ENCODE measurements around the gene RPS21. TPM values are rescaled to one million over a fixed set of nuclear protein-coding genes. Genes with fewer than 3 reads are reported as not detected.

Gene RPS21
- total RNA-seq, 1 donor from 2014 or later: 661 TPM

GRCh38 chr20:62412194-62413024 lies 25.5 kb downstream of the RPS21 start:
- Histone ChIP-seq H3K36me3 (no peaks in the 10 kb centered on the region), H3K9me3 (replicated peaks) (no peaks in the 10 kb centered on the region), H3K27me3 (ENCODE audit: low read depth) (peaks cover 27% of the 10 kb centered on the region), H3K27ac (replicated peaks) (no peak overlapping the region), H3K4me3 (no peak overlapping the region), H3K4me1 (peaks cover 16% of the 10 kb centered on the region)
- TF ChIP-seq CTCF (IDR thresholded peaks at IDR 0.05; ENCODE audit: borderline replicate concordance): no peak
- no peak for DNase-seq
- intact Hi-C loops (cut with micrococcal nuclease): no loop called here

- intact Hi-C loops (cut with micrococcal nuclease): no loop called here
- TF ChIP-seq CTCF (IDR thresholded peaks at IDR 0.05; ENCODE audit: borderline replicate concordance): no peak
These were observed 26.2 kb downstream of the RPS21 start for GRCh38 chr20:62413025-62413570.

GRCh38 chr20:62413896-62414481 lies 27.1 kb downstream of the RPS21 start:
- no peak for DNase-seq

More at GRCh38 chr20:62413025-62413570, 26.2 kb downstream of the RPS21 start:
- no peaks in the 10 kb centered on the region for H3K36me3 ChIP-seq
- no peak for DNase-seq
- H3K9me3 ChIP-seq (replicated peaks): no peaks in the 10 kb centered on the region
- H3K4me3 ChIP-seq: no peak overlapping the region
- no peak overlapping the region for H3K27ac ChIP-seq (replicated peaks)
- peaks cover 28% of the 10 kb centered on the region for H3K27me3 ChIP-seq (ENCODE audit: low read depth)
- H3K4me1 ChIP-seq: peaks cover 12% of the 10 kb centered on the region

GRCh38 chr20:62415354-62416111 lies 28.6 kb downstream of the RPS21 start:
- no peaks in the 10 kb centered on the region for H3K9me3 ChIP-seq (replicated peaks)
- DNase-seq: no peak
- peaks cover 2% of the 10 kb centered on the region for H3K4me1 ChIP-seq
- intact Hi-C loops (cut with micrococcal nuclease): no loop called here
- no peak overlapping the region for H3K27ac ChIP-seq (replicated peaks)
- no peaks in the 10 kb centered on the region for H3K36me3 ChIP-seq
- peaks cover 44% of the 10 kb centered on the region for H3K27me3 ChIP-seq (ENCODE audit: low read depth)
- no peak overlapping the region for H3K4me3 ChIP-seq
- no peak for TF ChIP-seq CTCF (IDR thresholded peaks at IDR 0.05; ENCODE audit: borderline replicate concordance)

More at GRCh38 chr20:62413896-62414481, 27.1 kb downstream of the RPS21 start:
- H3K27me3 ChIP-seq (ENCODE audit: low read depth): peaks cover 37% of the 10 kb centered on the region
- TF ChIP-seq CTCF (IDR thresholded peaks at IDR 0.05; ENCODE audit: borderline replicate concordance): no peak
- H3K4me1 ChIP-seq: peaks cover 12% of the 10 kb centered on the region
- H3K36me3 ChIP-seq: no peaks in the 10 kb centered on the region
- H3K9me3 ChIP-seq (replicated peaks): no peaks in the 10 kb centered on the region
- intact Hi-C loops (cut with micrococcal nuclease): no loop called here
- H3K4me3 ChIP-seq: no peak overlapping the region
- H3K27ac ChIP-seq (replicated peaks): no peak overlapping the region
